ENCODE results near the gene MED27.

DNA sequence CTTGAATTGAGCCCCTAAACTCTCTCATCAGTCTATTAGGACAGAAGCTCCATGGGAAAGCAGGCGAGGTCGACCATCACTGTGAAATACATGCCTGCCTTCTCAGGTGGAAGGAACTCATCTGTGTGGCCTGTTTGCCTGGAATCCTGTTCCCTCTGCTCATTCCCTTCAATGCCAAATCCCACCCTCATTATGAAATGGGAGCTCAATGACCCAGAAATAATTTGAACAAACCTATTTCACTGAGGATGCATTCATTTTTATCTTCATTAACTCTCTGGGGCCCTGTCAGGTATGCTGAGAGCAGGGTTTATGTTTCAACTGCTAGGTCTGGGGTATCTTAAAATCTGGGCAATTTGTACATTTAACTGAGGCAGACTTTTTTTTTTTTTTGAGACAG, 142.2 kb downstream of the MED27 start:
- TF ChIP-seq, protein P1, sequence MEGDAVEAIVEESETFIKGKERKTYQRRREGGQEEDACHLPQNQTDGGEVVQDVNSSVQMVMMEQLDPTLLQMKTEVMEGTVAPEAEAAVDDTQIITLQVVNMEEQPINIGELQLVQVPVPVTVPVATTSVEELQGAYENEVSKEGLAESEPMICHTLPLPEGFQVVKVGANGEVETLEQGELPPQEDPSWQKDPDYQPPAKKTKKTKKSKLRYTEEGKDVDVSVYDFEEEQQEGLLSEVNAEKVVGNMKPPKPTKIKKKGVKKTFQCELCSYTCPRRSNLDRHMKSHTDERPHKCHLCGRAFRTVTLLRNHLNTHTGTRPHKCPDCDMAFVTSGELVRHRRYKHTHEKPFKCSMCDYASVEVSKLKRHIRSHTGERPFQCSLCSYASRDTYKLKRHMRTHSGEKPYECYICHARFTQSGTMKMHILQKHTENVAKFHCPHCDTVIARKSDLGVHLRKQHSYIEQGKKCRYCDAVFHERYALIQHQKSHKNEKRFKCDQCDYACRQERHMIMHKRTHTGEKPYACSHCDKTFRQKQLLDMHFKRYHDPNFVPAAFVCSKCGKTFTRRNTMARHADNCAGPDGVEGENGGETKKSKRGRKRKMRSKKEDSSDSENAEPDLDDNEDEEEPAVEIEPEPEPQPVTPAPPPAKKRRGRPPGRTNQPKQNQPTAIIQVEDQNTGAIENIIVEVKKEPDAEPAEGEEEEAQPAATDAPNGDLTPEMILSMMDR (IDR thresholded peaks at IDR 0.05; ENCODE audit: low read depth, low read length) = no peak
- no peak for TF ChIP-seq POLR2A (IDR thresholded peaks at IDR 0.05; ENCODE audit: extremely low read depth, insufficient read length)
- TF ChIP-seq, protein P2, sequence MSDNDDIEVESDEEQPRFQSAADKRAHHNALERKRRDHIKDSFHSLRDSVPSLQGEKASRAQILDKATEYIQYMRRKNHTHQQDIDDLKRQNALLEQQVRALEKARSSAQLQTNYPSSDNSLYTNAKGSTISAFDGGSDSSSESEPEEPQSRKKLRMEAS (IDR thresholded peaks at IDR 0.05; ENCODE audit: low read depth, low read length) = no peak
- TF ChIP-seq MYC (IDR thresholded peaks at IDR 0.05; ENCODE audit: low read depth, low read length) = no peak
